GM19239 (cell line): ENCODE results near the gene APOB.
A peak's percentile ranks its signal among the peaks of the same experiment; 100 is the strongest.

Source experiments
- DNase-seq: peaks from one replicate; pipeline ENCODE4 v3.0.0; 2011; ENCODE audit warnings: low spot score; ENCODE audit not compliant: insufficient read length
- FAIRE-seq: peaks from 2 replicates; lab custom pipeline; 2011; peaks lifted over from hg19 to GRCh38; lab: Jason Lieb, UNC

Gene APOB

DNA sequence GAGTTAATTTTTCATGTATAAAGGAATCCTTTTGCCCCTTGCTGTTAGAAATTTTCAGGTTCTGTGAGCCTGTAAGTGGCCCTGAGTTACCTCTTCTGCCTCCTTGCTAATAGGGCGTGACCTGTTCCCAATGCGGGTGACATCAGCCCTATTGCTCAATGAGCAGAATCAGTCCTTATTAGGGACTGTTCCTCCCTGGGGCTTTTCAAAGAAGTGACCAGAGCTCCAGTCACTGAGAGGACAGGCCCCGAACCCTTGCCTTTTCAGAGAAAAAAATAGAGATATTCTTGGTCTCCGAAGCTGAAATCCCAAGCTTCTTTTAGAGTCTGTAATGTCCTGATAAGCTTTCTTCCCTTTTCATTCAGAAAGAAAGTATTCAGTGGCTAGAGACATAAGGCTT lies 8.2 kb upstream of the APOB start:
- FAIRE-seq: no peak
- DNase-seq: no peak

DNA sequence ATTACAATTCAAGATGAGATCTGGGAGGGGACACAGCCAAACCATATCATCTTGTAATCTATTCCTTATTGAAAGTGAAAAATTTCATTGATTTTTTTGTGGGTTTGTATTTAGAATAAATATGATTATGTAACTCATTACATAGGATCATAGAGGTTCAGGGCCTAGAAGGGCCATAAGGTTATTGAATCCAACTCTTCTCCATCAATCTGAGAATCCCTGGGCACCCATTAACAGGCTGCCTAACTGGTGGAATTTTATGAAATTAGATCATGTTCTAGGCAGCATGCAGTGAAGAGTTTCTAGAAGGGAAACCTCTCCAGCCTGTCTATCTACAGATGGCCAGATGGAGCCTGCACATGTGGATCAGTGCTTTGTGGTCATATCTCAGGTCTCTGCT lies 6.3 kb upstream of the APOB start:
- DNase-seq: no peak
- no peak for FAIRE-seq

DNA sequence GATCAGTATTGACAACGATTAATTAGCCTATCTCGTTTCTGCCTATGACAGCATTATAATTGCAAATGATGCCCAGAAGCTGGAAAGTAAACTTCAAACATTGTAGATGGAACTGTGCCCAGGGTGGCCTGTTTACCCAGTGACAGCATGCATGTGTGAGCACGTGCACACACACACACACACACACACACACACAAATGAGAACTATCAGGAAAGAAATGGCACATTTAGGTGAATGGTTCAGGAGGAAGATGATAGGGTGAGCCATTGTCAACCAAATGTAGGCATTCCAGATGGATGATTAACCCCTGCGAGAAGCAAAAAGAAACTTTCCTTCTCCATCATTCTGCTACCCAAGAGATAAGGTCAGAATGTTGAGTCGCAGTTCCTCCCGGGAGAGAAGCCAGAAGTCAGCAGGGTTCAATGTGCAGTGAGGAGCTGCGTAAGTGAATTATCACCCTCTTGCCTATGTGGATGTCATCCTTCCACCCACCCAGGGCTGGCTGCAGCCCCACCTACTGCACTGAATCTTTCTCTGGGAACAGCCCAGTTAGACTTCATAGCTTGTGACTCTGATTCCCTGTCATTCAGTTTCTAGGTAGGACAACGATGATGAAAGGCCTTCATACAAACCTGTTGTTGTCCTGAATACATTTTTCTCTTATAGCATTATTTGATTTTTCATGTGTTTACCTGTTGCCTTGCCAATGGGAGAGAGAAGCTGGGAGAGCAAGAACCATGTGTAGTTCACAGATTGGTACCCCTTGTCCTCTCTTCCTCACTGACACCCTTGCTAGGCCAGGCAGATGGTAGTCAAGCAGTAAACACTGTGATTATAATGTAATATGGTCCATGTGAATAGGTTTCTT lies 3.5 kb upstream of the APOB start:
- no peak for DNase-seq
- no peak for FAIRE-seq

DNA sequence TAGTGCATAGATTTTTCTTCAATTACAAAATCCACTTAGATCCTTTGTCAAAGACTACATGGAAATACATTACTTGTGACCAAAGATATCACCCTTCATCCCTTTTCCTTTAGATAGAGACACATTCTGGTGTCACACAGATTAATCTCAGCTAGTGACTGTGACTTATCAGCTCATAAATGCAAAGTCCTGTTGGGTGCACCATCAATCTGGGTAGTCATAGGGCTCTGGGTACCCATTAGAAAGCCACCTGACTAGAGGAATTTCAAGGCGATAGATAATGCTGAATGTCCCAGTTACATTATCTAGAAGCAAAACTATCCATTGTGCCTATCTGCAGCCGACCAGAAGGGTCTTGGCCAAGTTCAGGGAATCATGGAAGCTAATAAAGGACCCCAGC lies 2.6 kb upstream of the APOB start:
- FAIRE-seq (no peak), DNase-seq (no peak)

DNA sequence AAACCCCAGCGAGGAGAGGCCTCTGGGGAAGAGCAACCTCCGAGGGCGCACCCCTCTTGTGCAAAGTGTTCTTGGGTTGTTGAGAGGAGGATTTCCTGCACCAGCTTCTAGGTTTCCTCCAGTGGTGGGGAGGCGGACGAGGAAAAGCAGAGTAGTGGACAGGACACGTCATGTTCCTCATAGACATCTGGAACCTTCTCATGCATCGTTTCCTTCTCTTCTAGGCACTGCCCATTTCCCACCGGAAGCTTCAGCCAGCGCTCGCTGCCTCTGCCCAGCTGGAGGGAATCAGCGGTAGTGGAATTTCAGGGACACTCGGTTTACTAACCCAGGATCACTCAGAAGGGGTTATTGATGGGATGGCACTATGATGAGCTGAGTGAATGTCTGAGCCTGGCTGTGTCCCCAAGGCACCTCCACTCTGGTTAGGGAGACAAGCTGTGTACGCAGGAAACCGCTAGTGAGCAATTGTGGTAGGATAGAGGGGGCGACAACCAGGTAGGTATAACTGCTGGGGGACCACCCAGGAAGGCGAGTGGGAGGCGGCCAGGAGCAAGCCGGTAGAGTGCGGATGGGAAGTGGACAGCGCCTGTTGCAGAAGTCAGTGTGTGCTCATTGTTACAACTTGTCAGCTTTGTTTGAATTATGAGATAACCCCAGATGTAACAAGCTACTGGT lies 960 bp upstream of the APOB start:
- DNase-seq: no peak
- FAIRE-seq: no peak

DNA sequence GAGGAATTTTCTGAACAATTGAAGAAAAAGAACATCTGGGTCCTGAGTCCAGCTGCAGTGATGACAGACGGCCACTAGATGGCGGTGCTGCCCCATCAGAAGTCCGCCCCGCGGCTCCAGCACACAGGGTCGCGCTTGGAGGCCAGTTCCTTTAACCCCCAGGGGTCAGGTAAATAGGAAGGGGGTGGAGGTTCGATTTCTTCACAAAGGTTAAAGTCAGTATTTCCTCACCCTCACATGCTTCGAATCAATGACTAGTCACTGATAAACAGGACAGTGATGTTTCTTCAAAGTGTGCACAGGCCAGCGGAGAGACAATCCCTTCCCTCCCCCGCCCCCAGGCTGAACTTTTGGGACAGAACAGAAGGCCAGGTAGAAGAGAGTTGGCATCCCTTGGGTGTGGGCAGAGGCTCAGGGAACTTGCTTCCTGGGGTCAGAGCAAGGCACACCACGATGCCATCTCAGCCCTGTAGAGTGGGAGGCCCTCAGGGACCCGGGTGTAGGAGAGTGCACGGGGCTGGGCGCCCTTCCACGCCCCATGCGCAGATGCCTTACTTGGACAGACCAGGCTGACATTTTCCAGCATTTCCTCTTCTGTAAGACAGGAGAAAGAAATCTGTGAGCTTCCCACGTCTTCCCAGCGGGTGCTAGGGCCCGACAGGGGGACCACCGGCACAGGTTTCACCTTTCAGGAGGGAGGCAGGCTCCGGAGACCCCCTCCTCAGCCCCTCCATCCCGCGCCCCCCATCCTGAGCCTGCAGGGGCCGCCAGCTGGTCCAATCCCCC lies 722 bp downstream of the APOB start:
- FAIRE-seq: peak; percentile 81
- peak; percentile 76 for DNase-seq

DNA sequence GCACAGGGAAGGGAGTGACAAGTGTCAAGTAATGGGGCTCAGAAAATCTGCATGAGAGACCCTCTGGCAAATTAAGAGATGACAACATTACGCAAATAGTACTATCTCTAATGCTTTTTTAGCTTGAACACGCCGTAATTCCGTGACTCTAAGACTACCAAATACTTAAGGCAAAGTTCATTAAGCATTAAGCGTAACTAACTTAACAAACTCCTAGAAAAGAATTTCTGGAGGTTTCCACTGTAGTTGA lies 1.2 kb downstream of the APOB start:
- no peak for DNase-seq

DNA sequence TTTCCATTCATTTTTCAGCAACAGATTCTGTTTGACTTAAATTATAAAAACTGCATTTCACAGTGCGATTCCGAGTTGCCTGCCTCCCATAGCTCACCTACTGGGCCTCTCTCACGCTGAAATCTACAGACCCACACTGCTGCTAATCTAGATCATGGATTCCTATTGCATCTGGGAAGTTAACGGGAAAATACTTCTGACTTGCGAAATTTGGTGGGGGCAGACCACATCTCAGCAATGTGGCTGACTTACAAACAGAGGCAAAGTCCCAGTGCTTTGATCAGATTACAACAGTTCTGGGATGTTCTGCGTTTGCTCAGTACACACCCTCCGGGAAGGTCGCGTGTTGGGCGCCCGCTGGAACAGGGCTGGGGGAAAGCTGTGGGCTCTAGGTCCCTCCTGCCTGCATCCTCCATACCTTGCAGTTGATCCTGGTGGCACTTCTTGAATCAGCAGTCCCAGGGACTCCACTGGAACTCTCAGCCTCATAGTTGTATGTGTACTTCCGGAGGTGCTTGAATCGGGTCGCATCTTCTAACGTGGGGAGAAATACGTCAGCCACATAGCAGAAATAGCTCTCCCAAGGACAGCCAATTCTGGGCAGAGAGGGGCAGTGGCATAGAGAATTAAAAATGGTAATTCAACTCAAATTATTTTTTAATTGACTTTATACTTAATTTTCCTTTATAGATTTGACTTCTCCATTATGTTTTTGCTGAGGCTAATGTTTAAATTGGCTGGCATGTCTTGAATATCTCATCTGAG lies 1.7 kb downstream of the APOB start:
- FAIRE-seq: no peak

More for the DNA sequence above, 1.2 kb downstream of the APOB start:
- FAIRE-seq: no peak

DNA sequence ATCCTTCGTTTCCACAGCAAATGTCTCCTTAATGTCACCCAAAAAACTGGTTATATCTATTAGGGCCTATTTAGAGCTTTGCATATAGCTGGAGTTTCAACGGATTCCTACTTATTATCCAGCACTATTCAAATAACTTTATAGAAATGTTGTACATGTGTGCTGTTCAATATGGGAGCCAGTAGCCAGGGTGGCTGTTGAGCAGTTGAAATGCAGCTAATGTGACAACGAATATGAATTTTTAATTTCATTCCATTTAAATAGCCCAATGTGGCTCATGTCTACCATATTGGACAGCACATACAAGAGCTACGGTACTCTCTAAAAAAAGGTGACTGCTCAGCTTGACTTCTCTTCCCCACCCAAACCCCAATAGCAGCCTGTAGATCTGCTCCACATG lies 2.4 kb downstream of the APOB start:
- no peak for FAIRE-seq

More for the DNA sequence above, 1.7 kb downstream of the APOB start:
- no peak for DNase-seq

DNA sequence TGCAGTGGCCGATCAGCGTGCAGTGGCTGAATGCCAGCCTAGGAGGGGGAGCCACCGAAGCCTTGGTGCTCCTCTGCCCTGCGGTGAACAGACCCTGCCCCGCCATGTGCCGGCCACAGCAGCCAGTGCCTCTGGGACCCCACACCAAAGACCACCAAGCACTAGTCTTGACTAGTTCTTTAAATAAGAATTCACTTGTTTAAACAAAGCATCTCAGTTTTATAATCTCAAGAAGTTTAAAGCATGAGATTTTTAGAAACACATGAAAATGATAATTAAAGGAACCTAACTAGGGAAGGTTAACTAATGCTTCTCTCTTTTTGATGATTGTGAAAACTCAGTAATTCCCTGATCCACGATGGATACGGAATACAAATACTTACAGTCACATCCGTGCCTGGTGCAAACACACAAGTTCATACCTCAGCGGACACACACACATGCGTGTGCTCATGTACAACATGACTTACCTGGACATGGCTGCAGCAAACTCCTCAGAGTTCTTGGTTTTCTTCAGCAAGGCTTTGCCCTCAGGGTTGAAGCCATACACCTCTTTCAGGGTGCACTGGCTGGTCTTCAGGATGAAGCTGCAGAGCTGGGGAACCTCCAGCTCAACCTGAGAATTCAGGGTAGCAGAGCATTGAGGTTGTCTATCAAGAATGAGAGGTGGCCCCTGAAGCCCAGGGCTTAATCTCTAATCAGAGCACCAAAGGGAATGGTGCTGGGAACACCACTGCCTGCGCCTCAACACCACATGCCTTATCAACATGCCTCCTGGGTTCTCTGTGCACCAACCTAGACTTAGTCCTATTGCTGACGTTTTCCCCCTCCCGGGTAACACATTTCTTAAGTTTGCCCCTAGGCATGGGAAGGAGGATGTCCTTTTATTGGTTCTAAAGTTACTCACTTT lies 3.1 kb downstream of the APOB start:
- DNase-seq: no peak

More for the DNA sequence above, 2.4 kb downstream of the APOB start:
- no peak for DNase-seq

DNA sequence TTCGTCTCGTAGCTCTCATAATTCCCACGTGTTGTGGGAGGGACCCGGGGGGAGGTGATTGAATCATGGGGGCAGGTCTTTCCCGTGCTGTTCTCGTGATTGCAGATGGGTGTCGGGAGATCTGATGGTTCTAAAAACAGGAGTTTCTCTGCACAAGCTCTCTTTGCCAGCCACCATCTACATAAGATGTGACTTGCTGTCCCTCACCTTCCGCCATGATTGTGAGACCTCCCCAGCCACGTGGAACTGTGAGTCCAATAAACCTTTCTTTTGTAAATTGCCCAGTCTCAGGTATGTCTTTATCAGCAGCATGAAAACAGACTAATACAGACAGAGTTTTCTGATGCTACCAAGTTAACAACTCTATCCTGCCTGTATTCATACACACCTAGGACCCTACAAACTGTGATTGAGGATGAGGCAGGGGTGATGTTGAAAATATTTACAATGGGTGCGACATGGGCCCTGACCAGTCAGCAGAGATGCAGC lies 3.9 kb downstream of the APOB start:
- FAIRE-seq (no peak), DNase-seq (no peak)

More for the DNA sequence above, 3.1 kb downstream of the APOB start:
- FAIRE-seq: no peak

DNA sequence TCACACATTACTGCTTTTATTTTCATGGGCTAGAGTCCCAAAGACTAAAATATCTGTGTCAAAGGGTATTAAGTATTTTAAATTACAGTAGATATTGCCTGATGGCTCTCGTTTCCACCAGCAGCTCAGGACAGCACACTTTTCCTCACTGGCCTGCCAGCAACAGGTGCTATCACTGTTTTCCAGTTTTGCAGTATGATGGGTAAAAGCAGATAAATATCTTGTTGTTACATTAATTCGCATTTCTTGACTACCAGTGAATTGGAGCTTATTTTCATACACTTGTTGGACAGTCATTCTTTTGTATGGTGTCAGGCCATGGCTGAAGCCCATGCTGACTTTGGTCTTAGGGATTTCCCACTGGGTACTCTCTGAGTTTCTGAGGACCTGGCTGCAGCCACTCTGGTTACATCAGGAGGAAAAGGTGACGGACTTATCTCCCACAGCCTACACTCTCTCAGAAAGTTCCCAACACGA lies 4.8 kb downstream of the APOB start:
- no peak for DNase-seq
- FAIRE-seq: no peak

DNA sequence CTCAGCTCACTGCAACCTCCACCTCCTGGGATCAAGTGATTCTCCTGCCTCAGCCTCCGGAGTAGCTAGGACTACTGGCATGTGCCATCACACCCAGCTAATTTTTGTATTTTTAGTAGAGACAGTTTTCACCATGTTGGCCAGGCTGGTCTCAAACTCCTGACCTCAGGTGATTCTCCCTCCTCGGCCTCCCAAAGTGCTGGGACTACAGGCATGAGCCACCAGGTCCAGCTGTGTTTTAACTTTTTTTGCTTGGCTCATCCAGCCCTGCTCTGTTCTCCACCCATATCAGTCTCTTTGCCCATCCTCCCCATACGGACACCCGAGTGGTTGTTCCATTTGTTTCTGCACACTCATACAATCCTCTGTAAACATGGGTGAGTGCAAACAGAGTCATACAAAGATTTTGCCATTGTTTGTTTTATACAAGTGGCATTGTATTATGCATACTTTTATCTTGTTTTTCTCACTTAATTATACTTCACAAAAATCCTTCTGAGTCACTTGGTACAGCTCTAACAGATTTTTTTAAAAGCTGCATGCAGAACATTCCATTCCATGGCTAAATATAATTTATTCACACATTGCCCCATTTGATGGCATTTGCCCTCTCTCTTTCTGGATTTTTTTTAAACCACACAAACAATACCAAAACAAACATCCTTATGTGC lies 5.3 kb downstream of the APOB start:
- DNase-seq: no peak
- no peak for FAIRE-seq

DNA sequence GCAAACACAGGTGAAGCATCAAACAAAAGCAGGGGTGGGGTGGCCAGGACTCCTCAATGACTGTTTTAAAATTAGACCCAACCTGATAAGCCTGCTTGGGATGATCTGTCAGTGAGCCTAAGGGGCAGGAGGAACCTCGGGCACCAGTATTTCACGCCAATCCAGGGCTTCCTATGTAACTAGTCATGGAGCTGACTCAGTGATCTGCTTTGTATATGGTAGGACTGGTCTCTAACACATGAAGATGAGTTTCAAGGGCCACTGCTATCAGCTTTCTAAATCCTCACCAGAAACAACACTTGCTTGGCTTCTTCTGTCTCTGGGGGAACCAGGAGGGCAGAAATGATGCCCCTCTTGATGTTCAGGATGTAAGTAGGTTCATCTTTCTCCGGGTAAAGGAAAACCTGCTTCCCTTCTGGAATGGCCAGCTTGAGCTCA lies 6.2 kb downstream of the APOB start:
- no peak for FAIRE-seq
- no peak for DNase-seq

DNA sequence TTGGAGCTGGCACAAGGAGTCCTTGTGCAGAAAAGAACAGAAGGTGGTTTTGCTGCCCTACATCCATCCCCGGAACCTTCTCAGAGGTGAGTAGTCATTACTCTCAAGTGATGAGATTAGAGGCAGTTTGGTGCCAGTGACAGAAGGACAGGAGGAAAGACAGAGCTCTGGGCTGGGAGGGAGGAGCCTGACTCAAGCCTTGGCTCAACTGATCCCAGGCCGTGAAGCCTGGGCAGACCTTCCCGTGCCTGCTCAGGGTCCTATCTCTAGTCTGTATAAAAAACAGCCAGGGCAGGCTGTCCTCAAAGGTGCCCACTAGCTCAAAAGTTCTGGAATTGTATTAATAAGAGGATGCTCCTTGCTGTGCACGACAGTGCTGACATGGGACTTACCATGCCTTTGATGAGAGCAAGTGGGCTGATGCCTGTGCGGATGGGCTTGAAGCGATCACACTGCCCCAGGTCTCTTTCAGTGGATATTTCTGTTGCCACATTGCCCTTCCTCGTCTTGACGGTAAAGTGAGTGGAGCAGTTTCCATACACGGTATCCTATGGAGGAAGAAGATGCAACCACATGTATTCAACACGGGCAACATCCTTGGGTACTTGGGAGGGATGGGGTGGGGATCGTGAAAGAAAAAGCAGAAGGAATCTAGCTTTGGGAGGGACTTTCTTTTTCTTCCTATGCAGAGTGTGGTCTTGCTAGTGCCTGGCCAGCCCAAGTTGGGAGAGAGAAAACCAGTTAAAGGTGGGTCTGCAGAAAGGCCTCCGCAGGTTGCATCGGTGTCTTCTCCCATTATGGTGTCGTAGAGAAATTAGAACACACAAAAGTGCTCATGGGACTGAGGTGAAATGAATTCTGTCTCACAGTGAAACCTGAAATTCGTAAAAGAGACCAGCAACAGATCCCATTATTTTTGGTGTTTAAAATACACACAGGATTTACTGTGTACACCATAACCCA lies 6.9 kb downstream of the APOB start:
- DNase-seq (no peak), FAIRE-seq (no peak)

DNA sequence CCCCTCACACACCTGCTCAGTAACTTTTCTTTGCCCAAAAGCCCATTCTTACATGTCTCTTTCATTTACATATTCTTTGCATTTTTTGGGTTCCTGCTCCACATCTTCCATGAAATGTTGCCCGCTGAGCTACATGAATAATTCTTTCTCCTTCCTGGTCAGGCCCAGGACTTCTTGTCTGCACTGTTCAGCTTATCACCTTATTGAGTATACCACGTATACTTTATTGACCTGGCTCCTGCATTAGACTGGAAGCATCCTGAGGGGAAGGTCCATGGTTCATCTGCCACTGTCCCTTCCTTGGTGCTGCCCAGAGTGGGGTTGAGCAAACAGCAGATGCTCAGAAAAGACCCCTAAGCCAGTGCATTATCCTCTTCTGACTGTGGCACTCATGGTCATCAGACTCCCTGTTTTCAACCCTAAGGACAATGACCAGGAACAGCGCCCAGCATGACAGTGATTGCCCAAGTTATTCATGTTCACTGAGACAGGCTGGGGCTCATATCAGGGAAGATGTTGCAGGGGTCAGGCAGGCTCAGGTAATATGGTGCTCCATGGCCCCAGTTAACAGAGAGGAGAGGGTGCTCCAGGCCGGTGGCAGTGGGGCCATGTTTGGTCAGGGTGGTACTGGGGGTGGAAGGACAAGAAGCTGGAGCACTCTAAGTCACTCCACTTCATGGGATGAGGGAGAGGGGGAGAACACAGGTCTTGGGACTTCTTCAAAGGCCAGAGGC lies 7.7 kb downstream of the APOB start:
- no peak for FAIRE-seq
- DNase-seq: no peak
